ENCODE results near the gene TTC24.

DNA sequence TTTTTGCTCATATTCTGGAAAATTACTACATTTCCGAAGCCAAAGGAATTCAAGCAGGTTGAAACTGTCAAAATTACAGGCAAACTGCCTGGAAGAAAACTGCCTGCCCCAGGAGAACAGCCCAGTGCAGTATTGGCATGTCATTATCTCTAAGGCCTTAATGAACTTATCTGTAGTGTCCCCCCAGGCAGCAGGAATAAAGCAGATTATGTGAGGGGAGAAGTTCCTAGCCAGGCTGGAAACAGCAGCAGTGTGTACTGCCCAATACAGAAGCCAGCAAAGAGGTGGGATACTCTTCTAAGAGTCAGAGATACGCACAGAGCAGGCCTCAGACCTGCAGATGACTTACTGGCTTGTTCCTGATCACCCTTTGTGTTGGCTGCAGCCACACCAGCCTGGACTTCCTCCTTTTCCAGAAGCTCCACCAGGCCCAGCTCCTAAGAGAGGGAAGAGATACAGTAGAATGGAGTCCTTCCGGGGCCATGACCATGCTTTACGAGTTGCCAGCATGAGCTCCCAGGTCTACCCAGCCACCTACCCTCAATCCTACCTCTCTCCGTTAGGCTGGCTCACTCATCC lies 18.8 kb upstream of the TTC24 start:
- TF ChIP-seq, protein P1, sequence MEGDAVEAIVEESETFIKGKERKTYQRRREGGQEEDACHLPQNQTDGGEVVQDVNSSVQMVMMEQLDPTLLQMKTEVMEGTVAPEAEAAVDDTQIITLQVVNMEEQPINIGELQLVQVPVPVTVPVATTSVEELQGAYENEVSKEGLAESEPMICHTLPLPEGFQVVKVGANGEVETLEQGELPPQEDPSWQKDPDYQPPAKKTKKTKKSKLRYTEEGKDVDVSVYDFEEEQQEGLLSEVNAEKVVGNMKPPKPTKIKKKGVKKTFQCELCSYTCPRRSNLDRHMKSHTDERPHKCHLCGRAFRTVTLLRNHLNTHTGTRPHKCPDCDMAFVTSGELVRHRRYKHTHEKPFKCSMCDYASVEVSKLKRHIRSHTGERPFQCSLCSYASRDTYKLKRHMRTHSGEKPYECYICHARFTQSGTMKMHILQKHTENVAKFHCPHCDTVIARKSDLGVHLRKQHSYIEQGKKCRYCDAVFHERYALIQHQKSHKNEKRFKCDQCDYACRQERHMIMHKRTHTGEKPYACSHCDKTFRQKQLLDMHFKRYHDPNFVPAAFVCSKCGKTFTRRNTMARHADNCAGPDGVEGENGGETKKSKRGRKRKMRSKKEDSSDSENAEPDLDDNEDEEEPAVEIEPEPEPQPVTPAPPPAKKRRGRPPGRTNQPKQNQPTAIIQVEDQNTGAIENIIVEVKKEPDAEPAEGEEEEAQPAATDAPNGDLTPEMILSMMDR (IDR thresholded peaks at IDR 0.05) = no peak
- no peak for TF ChIP-seq POLR2A (IDR thresholded peaks at IDR 0.05)
